Measurements from ENCODE around the gene DGUOK.

DGUOK gene

GRCh38 chr2:73970141-73970803 is 43.6 kb downstream of the DGUOK start:
- no peak for DNase-seq (ENCODE audit: low read depth, low spot score)
- no peak overlapping the region for H3K4me3 ChIP-seq (ENCODE audit: low read length)

GRCh38 chr2:73970850-73971471 is 44.3 kb downstream of the DGUOK start:
- peak overlapping the region; percentile 38 for H3K4me3 ChIP-seq (ENCODE audit: low read length)
- peak; percentile 75 for DNase-seq (ENCODE audit: low read depth, low spot score)

GRCh38 chr2:73971722-73972121 is 45.0 kb downstream of the DGUOK start:
- no peak for DNase-seq (ENCODE audit: low read depth, low spot score)
- H3K4me3 ChIP-seq (ENCODE audit: low read length), result no peak overlapping the region

- H3K4me3 ChIP-seq (ENCODE audit: low read length), result no peak overlapping the region
These were observed 46.2 kb downstream of the DGUOK start for GRCh38 chr2:73972846-73973245.

GRCh38 chr2:73975731-73976130 is 49.1 kb downstream of the DGUOK start:
- DNase-seq (ENCODE audit: low read depth, low spot score), result no peak
- H3K4me3 ChIP-seq (ENCODE audit: low read length), result no peak overlapping the region

More at GRCh38 chr2:73972846-73973245, 46.2 kb downstream of the DGUOK start:
- DNase-seq (ENCODE audit: low read depth, low spot score), result no peak

- no peak for DNase-seq (ENCODE audit: low read depth, low spot score)
These were observed 50.1 kb downstream of the DGUOK start for GRCh38 chr2:73976803-73977202.

GRCh38 chr2:73977466-73977865 is 50.8 kb downstream of the DGUOK start:
- DNase-seq (ENCODE audit: low read depth, low spot score), result no peak
- no peak overlapping the region for H3K4me3 ChIP-seq (ENCODE audit: low read length)

More at GRCh38 chr2:73976803-73977202, 50.1 kb downstream of the DGUOK start:
- H3K4me3 ChIP-seq (ENCODE audit: low read length), result no peak overlapping the region

GRCh38 chr2:73979021-73979420 is 52.3 kb downstream of the DGUOK start:
- peak overlapping the region; percentile 22 for H3K4me3 ChIP-seq (ENCODE audit: low read length)

GRCh38 chr2:73979686-73980085 is 53.0 kb downstream of the DGUOK start:
- DNase-seq (ENCODE audit: low read depth, low spot score), result no peak
- H3K4me3 ChIP-seq (ENCODE audit: low read length), result peak overlapping the region; percentile 22; the same call in 1 of the 2 replicates

More at GRCh38 chr2:73979021-73979420, 52.3 kb downstream of the DGUOK start:
- DNase-seq (ENCODE audit: low read depth, low spot score), result peak; percentile 97

- peak overlapping the region; percentile 75 for H3K4me3 ChIP-seq (ENCODE audit: low read length)
- DNase-seq (ENCODE audit: low read depth, low spot score), result no peak
These were observed 53.9 kb downstream of the DGUOK start for GRCh38 chr2:73980566-73980965.

GRCh38 chr2:73981081-73982001 is 54.7 kb downstream of the DGUOK start:
- H3K4me3 ChIP-seq (ENCODE audit: low read length), result peak overlapping the region; percentile 75
- peak; percentile 53 for DNase-seq (ENCODE audit: low read depth, low spot score)

- no peak for DNase-seq (ENCODE audit: low read depth, low spot score)
- H3K4me3 ChIP-seq (ENCODE audit: low read length), result no peak overlapping the region
These were observed 55.5 kb downstream of the DGUOK start for GRCh38 chr2:73982140-73982617.

- peak overlapping the region; percentile 61 for H3K4me3 ChIP-seq (ENCODE audit: low read length)
- no peak for DNase-seq (ENCODE audit: low read depth, low spot score)
These were observed 56.9 kb downstream of the DGUOK start for GRCh38 chr2:73983322-73984202.

- DNase-seq (ENCODE audit: low read depth, low spot score), result no peak
- H3K4me3 ChIP-seq (ENCODE audit: low read length), result peak within 1 kb of the TSS; percentile 69
These were observed 57.7 kb downstream of the DGUOK start, which contains the start of gene TET3 for GRCh38 chr2:73984203-73984921. Gene TET3, plus strand, starts transcription at chr2:73984910. Its CDS starts 1,494 bp downstream, at chr2:73986404.

- H3K4me3 ChIP-seq (ENCODE audit: low read length), result peak overlapping the region; percentile 61; the same call in 1 of the 2 replicates
- DNase-seq (ENCODE audit: low read depth, low spot score), result no peak
These were observed 58.2 kb downstream of the DGUOK start for GRCh38 chr2:73984922-73985307.

- DNase-seq (ENCODE audit: low read depth, low spot score), result no peak
- H3K4me3 ChIP-seq (ENCODE audit: low read length), result peak overlapping the region; percentile 69
These were observed 58.8 kb downstream of the DGUOK start for GRCh38 chr2:73985308-73986084.

GRCh38 chr2:73986085-73986681 is 59.5 kb downstream of the DGUOK start:
- no peak for DNase-seq (ENCODE audit: low read depth, low spot score)
- peak overlapping the region; percentile 69 for H3K4me3 ChIP-seq (ENCODE audit: low read length)

Measured in Jurkat, Clone E6-1 (cell line).